GM06990 (cell line): ENCODE data around the gene NAXE.

Experiments used
- DNase-seq: peaks from one replicate; pipeline ENCODE4 v3.0.0-alpha.2; 2011; ENCODE audit not compliant: insufficient read length; ENCODE audit errors: extremely low read depth
- H3K27me3 ChIP-seq: replicated peaks from 2 replicates; pipeline ENCODE4 v1.6.0; 2011; ENCODE audit warnings: low read length; ENCODE audit not compliant: control insufficient read depth, insufficient read depth
- H3K36me3 ChIP-seq: 2 replicates; pipeline ENCODE4 v1.5.1; 2011; ENCODE audit warnings: low read length; ENCODE audit not compliant: control insufficient read depth, insufficient read depth
- H3K4me3 ChIP-seq: replicated peaks from 2 replicates; pipeline ENCODE4 v1.5.1; 2011; ENCODE audit warnings: low read depth, mild to moderate bottlenecking, control low read depth, low read length
- CTCF ChIP-seq: IDR thresholded peaks from 2 replicates; pipeline ENCODE4 v1.5.1; 2011; ENCODE audit warnings: low read length, control low read depth, mild to moderate bottlenecking, inconsistent platforms; ENCODE audit not compliant: insufficient read depth, poor library complexity, severe bottlenecking

NAXE gene

GRCh38 chr1:156643778-156644092 lies 52.2 kb downstream of the NAXE start:
- TF ChIP-seq CTCF, result no peak
- peaks cover 1% of the 10 kb centered on the region; the same call in 1 of the 2 replicates for H3K27me3 ChIP-seq
- no peak for DNase-seq

More at GRCh38 chr1:156643778-156644092, 52.2 kb downstream of the NAXE start:
- Histone ChIP-seq H3K4me3 (no peak overlapping the region), H3K36me3 (no peaks in the 10 kb centered on the region; the same call in none of the 2 replicates)
